HEK293 (cell line): ENCODE measurements around the gene TMEM167A.

Experiments
- SCRT1 ChIP-seq: fragments of 450-650 bp; formaldehyde crosslinking; IDR thresholded peaks from 2 replicates; pipeline ENCODE4 v1.5.1; 2016; ENCODE audit warnings: missing biosample characterization, missing genetic modification characterization, borderline replicate concordance
- SCRT2 ChIP-seq: fragments of 450-650 bp; formaldehyde crosslinking; IDR thresholded peaks from 2 replicates; pipeline ENCODE4 v1.5.1; 2016; ENCODE audit warnings: missing biosample characterization, missing genetic modification characterization
- TCF7L2 ChIP-seq: IDR thresholded peaks from 2 replicates; pipeline ENCODE4 v1.6.1; 2011; ENCODE audit warnings: low read depth, mild to moderate bottlenecking, inconsistent platforms, low read length, moderate library complexity, borderline replicate concordance
- WT1 ChIP-seq: fragments of 450-650 bp; formaldehyde crosslinking; IDR thresholded peaks from 2 replicates; pipeline ENCODE4 v1.5.1; 2016; ENCODE audit warnings: missing biosample characterization, missing genetic modification characterization
- ZFP41 ChIP-seq: fragments of 450-650 bp; formaldehyde crosslinking; IDR thresholded peaks from 2 replicates; pipeline ENCODE4 v1.5.1; 2016; ENCODE audit warnings: missing biosample characterization, missing genetic modification characterization, borderline replicate concordance
- ZNF133 ChIP-seq: fragments of 450-650 bp; formaldehyde crosslinking; IDR thresholded peaks from 2 replicates; pipeline ENCODE4 v1.5.1; 2016; ENCODE audit warnings: missing biosample characterization, missing genetic modification characterization
- ZNF211 ChIP-seq: fragments of 450-650 bp; formaldehyde crosslinking; IDR thresholded peaks from 2 replicates; pipeline ENCODE4 v1.5.1; 2016; ENCODE audit warnings: low read depth, missing biosample characterization, missing genetic modification characterization
- ZNF292 ChIP-seq: fragments of 450-650 bp; formaldehyde crosslinking; IDR thresholded peaks from 2 replicates; pipeline ENCODE4 v1.5.1; 2016; ENCODE audit warnings: low read depth, missing biosample characterization, missing genetic modification characterization, borderline replicate concordance
- ZNF558 ChIP-seq: fragments of 450-650 bp; formaldehyde crosslinking; IDR thresholded peaks from 2 replicates; pipeline ENCODE4 v1.5.1; 2016; ENCODE audit warnings: missing biosample characterization, missing genetic modification characterization
- ZNF561 ChIP-seq: fragments of 450-650 bp; IDR thresholded peaks from 2 replicates; pipeline ENCODE4 v1.5.1; 2018; ENCODE audit warnings: missing biosample characterization, missing genetic modification characterization, borderline replicate concordance
- ZNF76 ChIP-seq: fragments of 450-650 bp; formaldehyde crosslinking; IDR thresholded peaks from 2 replicates; pipeline ENCODE4; 2016; ENCODE audit warnings: low read depth, missing biosample characterization, missing genetic modification characterization, borderline replicate concordance
- TF ChIP-seq, protein P1 (sequence below): fragments of 450-650 bp; formaldehyde crosslinking; IDR thresholded peaks from 2 replicates; pipeline ENCODE4 v1.5.1; 2016; ENCODE audit warnings: missing biosample characterization, missing genetic modification characterization
- TF ChIP-seq, protein P2 (sequence below): fragments of 450-650 bp; formaldehyde crosslinking; IDR thresholded peaks from 2 replicates; pipeline ENCODE4 v1.5.1; 2016; ENCODE audit warnings: missing biosample characterization, missing genetic modification characterization
- TF ChIP-seq, protein P3 (sequence below): fragments of 450-650 bp; formaldehyde crosslinking; IDR thresholded peaks from 2 replicates; pipeline ENCODE4 v1.5.1; 2016; ENCODE audit warnings: missing biosample characterization, missing genetic modification characterization

DNA sequence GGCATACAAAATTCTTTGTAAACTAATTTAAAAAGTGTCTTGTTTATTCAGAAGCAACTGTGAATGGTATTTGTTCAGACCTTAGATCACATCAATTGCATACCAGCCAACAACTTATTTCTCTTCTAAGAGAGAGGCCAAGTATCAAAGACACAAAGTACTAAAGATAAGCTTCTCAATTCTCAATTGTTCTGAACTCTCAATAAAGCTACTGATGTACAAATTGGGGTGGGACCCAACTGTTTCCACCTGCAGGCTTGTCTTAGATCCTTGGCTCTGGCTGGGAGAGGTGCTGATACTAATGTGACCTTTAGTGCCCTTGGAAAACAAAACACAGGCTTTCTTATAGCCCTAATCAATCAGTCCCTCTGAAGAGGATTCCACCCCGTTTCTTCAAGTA is 22.3 kb upstream of the TMEM167A start:
- TF ChIP-seq, protein P1, sequence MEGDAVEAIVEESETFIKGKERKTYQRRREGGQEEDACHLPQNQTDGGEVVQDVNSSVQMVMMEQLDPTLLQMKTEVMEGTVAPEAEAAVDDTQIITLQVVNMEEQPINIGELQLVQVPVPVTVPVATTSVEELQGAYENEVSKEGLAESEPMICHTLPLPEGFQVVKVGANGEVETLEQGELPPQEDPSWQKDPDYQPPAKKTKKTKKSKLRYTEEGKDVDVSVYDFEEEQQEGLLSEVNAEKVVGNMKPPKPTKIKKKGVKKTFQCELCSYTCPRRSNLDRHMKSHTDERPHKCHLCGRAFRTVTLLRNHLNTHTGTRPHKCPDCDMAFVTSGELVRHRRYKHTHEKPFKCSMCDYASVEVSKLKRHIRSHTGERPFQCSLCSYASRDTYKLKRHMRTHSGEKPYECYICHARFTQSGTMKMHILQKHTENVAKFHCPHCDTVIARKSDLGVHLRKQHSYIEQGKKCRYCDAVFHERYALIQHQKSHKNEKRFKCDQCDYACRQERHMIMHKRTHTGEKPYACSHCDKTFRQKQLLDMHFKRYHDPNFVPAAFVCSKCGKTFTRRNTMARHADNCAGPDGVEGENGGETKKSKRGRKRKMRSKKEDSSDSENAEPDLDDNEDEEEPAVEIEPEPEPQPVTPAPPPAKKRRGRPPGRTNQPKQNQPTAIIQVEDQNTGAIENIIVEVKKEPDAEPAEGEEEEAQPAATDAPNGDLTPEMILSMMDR (tag by site-specific recombination), result no peak
- TF ChIP-seq ZFP41 (tag by site-specific recombination) (no peak), ZNF561 (tag by site-specific recombination) (no peak), ZNF76 (no peak), SCRT2 (tag by site-specific recombination) (no peak), TCF7L2 (no peak), WT1 (tag by site-specific recombination) (no peak), ZNF211 (tag by site-specific recombination) (no peak), SCRT1 (tag by site-specific recombination) (no peak), ZNF133 (tag by site-specific recombination) (no peak), ZNF558 (no peak), ZNF292 (tag by site-specific recombination) (no peak)
- TF ChIP-seq, protein P2, sequence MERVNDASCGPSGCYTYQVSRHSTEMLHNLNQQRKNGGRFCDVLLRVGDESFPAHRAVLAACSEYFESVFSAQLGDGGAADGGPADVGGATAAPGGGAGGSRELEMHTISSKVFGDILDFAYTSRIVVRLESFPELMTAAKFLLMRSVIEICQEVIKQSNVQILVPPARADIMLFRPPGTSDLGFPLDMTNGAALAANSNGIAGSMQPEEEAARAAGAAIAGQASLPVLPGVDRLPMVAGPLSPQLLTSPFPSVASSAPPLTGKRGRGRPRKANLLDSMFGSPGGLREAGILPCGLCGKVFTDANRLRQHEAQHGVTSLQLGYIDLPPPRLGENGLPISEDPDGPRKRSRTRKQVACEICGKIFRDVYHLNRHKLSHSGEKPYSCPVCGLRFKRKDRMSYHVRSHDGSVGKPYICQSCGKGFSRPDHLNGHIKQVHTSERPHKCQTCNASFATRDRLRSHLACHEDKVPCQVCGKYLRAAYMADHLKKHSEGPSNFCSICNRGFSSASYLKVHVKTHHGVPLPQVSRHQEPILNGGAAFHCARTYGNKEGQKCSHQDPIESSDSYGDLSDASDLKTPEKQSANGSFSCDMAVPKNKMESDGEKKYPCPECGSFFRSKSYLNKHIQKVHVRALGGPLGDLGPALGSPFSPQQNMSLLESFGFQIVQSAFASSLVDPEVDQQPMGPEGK, result no peak
- TF ChIP-seq, protein P3, sequence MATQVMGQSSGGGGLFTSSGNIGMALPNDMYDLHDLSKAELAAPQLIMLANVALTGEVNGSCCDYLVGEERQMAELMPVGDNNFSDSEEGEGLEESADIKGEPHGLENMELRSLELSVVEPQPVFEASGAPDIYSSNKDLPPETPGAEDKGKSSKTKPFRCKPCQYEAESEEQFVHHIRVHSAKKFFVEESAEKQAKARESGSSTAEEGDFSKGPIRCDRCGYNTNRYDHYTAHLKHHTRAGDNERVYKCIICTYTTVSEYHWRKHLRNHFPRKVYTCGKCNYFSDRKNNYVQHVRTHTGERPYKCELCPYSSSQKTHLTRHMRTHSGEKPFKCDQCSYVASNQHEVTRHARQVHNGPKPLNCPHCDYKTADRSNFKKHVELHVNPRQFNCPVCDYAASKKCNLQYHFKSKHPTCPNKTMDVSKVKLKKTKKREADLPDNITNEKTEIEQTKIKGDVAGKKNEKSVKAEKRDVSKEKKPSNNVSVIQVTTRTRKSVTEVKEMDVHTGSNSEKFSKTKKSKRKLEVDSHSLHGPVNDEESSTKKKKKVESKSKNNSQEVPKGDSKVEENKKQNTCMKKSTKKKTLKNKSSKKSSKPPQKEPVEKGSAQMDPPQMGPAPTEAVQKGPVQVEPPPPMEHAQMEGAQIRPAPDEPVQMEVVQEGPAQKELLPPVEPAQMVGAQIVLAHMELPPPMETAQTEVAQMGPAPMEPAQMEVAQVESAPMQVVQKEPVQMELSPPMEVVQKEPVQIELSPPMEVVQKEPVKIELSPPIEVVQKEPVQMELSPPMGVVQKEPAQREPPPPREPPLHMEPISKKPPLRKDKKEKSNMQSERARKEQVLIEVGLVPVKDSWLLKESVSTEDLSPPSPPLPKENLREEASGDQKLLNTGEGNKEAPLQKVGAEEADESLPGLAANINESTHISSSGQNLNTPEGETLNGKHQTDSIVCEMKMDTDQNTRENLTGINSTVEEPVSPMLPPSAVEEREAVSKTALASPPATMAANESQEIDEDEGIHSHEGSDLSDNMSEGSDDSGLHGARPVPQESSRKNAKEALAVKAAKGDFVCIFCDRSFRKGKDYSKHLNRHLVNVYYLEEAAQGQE (tag by site-specific recombination), result no peak
